ENCODE data around the gene SPIRE1.

The SPIRE1 gene

GRCh38 chr18:12657684-12658425 is at the start of gene SPIRE1:
SPIRE1 (minus strand) TSS chr18:12658107; CDS start chr18:12657866, 241 bp downstream.
- TF ChIP-seq PPARA (CRISPR knock-in tag; IDR thresholded peaks at IDR 0.05; ENCODE audit: borderline replicate concordance) (no peak), TOX (CRISPR knock-in tag; IDR thresholded peaks at IDR 0.05; ENCODE audit: borderline replicate concordance) (no peak), ZFP30 (CRISPR knock-in tag; IDR thresholded peaks at IDR 0.05) (no peak)
- peak; percentile 78 for ATAC-seq

- peak; percentile 6; the same call in 2 of the 3 replicates for ATAC-seq
These were observed 45.8 kb upstream of the SPIRE1 start for GRCh38 chr18:12703664-12704063.

GRCh38 chr18:12703096-12703567 is 45.2 kb upstream of the SPIRE1 start:
- TF ChIP-seq ZC3H10 (CRISPR knock-in tag; IDR thresholded peaks at IDR 0.05) (no peak), PATZ1 (CRISPR knock-in tag; IDR thresholded peaks at IDR 0.05; ENCODE audit: borderline replicate concordance) (no peak), ZNF8 (CRISPR knock-in tag; IDR thresholded peaks at IDR 0.05) (no peak), ESRRG (CRISPR knock-in tag; IDR thresholded peaks at IDR 0.05) (no peak)
- peak; percentile 6 for ATAC-seq

More at GRCh38 chr18:12703664-12704063, 45.8 kb upstream of the SPIRE1 start:
- TF ChIP-seq TSHZ2 (CRISPR knock-in tag; IDR thresholded peaks at IDR 0.05) (no peak), POU6F1 (CRISPR knock-in tag; IDR thresholded peaks at IDR 0.05; ENCODE audit: borderline replicate concordance, low read depth) (no peak), ZNF70 (CRISPR knock-in tag; IDR thresholded peaks at IDR 0.05) (no peak), ZNF8 (CRISPR knock-in tag; IDR thresholded peaks at IDR 0.05) (no peak), ISL1 (CRISPR knock-in tag; IDR thresholded peaks at IDR 0.05) (no peak), ZNF565 (CRISPR knock-in tag; conservative IDR thresholded peaks at IDR 0.05; ENCODE audit: low read depth) (no peak), ZC3H10 (CRISPR knock-in tag; IDR thresholded peaks at IDR 0.05) (no peak), SNAI2 (CRISPR knock-in tag; IDR thresholded peaks at IDR 0.05) (no peak), ZFP30 (CRISPR knock-in tag; IDR thresholded peaks at IDR 0.05) (no peak), CSRNP3 (CRISPR knock-in tag; IDR thresholded peaks at IDR 0.05) (no peak), TOX (CRISPR knock-in tag; IDR thresholded peaks at IDR 0.05; ENCODE audit: borderline replicate concordance) (no peak), ESRRG (CRISPR knock-in tag; IDR thresholded peaks at IDR 0.05) (no peak), BACH2 (CRISPR knock-in tag; IDR thresholded peaks at IDR 0.05; ENCODE audit: borderline replicate concordance) (no peak), CSDC2 (CRISPR knock-in tag; IDR thresholded peaks at IDR 0.05) (no peak), RARB (CRISPR knock-in tag; IDR thresholded peaks at IDR 0.05) (no peak), CREB5 (CRISPR knock-in tag; IDR thresholded peaks at IDR 0.05; ENCODE audit: low read depth) (no peak), ARNTL (CRISPR knock-in tag; IDR thresholded peaks at IDR 0.05; ENCODE audit: borderline replicate concordance, low read depth) (no peak), TCF4 (CRISPR knock-in tag; IDR thresholded peaks at IDR 0.05; ENCODE audit: borderline replicate concordance) (no peak)
